Left cardiac atrium (tissue), 2 donors: ENCODE measurements around the gene DPPA2. TPM values are rescaled to one million over a fixed set of nuclear protein-coding genes. Genes with fewer than 3 reads are reported as not detected.

Source experiments
- total RNA-seq, 2 donors: library from RNA; stranded (reverse); fragmentation: NEBNext Ultra II Directional; extraction: Animal tissue kit (Norgen Biotek cat#: 25700); gene quantifications; one replicate each; pipeline ENCODE4 v1.2.1, GENCODE V29; 2021
- donor health status: DM: no; HTN: yes; CAD: no; lungs with severe emphysema.
- donor health status: DM: yes; HTN: yes; CAD: no.

The DPPA2 gene
- total RNA-seq, 2 donors from 2014 or later, result not detected

Other genes with a start within 250 kb of the DPPA2 start
- not detected for gene MORC1, start 198.4 kb downstream of the DPPA2 start, total RNA-seq
- gene C3orf85, start 179.8 kb downstream of the DPPA2 start, total RNA-seq, result not detected
- not detected for gene DPPA4, start 21.0 kb upstream of the DPPA2 start, total RNA-seq